HG03135 (cell line): ENCODE measurements around the gene MESD.

Source experiments
- ATAC-seq: cut with Tn5 transposase; IDR thresholded peaks from one replicate; pipeline ENCODE4 v1.9.1; 2021; ENCODE audit warnings: mild to moderate bottlenecking, moderate library complexity; ENCODE audit not compliant: unreplicated experiment

MESD gene

DNA sequence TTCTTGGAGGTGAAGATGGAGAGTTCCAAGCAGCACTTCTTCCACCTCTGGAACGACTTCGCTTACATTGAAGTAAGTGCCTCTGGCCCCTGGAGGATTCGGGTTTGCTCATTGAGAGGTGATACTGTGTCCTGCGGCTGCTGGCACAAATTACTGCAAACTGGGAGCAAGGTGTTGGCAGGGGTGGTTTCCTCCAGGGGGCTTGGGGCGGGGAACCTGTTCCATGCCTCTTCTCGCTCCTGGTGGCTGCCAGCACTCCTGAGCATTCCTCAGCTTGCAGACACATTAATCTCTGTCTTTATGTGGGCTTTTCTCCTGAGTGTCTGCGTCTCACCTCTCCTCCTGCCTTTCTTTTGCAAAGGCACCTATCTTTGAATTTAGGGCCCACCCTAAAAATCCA lies 47.4 kb downstream of the MESD start:
- no peak for ATAC-seq

DNA sequence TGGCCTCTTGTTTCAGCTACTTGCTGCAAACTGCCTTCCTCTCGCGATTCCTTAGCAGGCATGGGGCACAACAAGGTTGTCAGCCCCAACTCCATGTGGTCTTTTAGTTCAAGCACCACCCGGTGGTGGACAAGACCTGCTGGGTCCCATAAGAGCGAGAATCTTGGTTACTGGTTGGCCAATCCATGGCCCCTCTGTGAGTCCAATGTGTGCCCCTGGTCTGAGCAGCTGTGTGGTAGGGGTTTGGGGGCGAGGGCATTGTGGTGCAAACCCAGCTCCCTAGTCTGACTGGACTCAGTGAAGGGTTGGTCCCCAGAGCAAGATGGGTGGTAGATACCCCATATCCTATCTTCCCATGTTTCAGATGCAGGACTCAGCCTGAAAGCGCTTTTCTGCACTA lies 48.8 kb downstream of the MESD start:
- ATAC-seq = no peak

DNA sequence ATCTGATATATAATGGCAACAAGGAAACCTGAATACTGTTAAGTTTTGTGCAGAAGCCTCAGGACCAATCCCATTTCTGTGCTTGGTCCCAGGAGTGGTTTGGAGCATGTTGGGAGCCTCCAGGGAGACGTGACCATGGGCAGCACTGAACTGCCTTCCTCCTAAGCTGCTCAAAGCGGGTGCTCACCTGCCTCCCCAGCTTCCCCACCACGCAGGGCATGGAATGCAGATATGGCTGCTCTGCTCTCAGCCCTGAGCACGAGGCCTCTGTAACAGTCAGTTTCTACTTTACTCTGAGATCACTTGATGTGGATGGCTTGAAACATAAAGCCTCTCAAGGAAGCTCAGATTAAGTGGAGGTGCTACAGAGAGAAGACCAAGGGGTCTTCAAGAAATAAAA lies 49.3 kb downstream of the MESD start:
- no peak for ATAC-seq

DNA sequence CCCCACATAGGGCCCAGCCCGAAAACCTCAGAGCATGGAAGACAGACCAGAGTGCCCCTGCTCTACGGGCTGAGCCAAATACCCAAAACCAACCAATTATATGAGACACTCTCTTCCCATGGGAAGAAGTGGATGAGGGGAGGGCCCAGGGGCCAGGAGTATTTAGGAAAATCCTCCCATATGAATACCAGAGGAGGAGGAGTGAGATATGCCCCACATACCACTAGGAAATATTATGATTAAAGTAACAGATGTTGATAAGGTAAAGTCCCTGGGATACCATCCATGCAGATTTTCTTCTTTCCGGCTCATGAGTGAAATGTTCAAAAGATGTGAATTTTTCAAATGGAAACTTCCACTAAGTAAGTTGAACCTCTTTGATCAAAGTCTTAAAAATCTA lies 50.4 kb downstream of the MESD start:
- no peak for ATAC-seq

DNA sequence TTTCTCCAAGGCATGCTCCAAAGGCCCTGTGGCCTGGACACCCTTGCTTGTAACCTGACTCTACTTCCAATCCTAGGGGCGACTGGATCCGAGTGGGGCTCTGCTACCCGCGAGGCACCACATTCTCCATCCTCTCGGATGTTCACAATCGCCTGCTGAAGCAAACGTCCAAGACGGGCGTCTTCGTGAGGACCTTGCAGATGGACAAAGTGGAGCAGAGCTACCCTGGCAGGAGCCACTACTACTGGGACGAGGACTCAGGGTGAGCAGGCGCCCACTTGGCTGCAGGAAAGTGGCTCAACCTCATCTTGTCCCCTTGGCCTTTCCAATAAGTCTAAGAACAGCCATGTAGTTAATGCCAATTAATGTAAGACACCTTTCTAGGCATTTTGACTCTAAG lies 51.9 kb downstream of the MESD start:
- ATAC-seq = no peak

DNA sequence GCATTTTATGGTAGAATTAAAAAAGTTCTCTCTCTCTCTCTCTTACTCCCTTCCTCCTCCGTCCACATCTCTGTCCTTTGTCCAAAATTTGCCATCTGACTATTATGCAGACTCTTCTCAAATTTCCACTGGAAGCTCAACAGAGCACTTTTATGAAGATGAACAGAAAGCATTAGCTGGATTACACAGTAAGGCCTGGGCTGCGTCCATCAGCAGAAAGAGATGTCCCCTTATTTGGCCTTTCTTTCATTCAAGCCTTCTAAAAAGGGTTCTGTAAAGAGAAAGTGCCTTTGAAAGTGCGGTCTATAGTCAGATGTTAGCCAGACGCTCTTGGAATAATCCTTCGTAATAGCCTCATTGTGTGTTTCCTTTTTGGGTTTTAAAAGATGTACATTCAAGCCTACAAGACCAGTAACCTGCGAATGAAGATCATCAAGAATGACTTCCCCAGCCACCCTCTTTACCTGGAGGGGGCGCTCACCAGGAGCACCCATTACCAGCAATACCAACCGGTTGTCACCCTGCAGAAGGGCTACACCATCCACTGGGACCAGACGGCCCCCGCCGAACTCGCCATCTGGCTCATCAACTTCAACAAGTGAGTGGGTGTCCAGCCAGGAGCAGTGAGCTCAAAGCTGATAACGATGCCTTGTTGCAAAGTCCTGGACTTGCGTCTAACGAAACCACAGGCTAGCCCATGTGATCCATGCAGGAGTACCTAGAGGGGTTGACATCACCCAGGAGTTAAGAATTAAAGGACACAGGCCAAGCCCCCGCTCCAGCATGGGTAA lies 53.1 kb downstream of the MESD start:
- no peak for ATAC-seq

DNA sequence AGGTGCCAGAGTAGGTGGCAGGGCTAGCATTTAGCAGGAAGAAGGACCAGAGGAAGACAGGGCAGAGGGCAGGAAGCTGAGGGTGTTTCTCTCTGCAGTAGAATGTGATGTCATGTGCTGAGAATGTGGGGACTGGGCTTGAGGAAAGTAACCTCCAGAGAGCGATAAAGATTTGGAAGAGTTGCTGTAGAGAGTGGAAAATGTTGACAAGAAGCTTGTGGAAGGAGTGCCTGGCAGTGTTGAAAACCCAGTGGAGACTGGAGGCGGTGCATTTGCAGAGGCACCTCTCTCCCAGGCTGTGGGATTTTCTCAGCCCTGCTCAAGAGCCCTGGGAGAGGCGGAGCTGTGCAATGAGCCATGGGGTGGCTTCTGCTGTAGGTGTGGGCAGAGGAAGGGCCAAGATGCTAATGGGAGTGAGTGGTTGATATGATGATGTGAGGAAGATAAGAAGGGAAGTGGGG lies 54.8 kb downstream of the MESD start:
- no peak for ATAC-seq

DNA sequence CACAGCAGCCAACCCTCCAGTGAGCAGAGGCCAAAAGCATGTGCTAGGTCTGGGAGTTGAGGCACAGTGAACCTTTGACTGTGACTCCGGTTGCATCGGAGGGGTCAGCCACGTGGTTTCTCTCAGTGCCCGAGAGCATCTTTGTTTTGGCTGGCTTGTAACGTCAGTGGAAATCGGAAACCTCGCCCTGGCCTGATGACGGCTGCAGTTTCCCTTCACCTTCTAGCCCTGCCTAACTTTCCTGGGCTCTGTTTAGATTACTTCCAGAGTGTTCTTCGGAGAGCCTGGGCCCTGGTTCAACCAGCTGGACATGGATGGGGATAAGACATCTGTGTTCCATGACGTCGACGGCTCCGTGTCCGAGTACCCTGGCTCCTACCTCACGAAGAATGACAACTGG lies 56.6 kb downstream of the MESD start:
- no peak for ATAC-seq

DNA sequence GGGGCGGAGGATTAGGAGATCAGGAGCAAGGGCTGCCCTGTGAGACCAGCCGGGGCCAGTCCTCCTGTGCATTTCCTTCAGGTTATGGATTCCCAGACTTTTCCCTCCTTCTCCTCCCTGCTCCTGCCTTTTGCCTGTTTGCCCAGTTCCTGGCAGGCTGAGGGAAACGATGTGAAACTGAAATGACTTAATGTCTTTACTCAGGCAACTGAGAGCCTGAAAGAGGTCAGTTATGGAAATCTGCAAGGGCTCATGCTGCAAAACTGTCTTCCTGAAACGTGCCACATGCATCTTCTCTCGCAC lies 57.2 kb downstream of the MESD start:
- ATAC-seq = no peak

DNA sequence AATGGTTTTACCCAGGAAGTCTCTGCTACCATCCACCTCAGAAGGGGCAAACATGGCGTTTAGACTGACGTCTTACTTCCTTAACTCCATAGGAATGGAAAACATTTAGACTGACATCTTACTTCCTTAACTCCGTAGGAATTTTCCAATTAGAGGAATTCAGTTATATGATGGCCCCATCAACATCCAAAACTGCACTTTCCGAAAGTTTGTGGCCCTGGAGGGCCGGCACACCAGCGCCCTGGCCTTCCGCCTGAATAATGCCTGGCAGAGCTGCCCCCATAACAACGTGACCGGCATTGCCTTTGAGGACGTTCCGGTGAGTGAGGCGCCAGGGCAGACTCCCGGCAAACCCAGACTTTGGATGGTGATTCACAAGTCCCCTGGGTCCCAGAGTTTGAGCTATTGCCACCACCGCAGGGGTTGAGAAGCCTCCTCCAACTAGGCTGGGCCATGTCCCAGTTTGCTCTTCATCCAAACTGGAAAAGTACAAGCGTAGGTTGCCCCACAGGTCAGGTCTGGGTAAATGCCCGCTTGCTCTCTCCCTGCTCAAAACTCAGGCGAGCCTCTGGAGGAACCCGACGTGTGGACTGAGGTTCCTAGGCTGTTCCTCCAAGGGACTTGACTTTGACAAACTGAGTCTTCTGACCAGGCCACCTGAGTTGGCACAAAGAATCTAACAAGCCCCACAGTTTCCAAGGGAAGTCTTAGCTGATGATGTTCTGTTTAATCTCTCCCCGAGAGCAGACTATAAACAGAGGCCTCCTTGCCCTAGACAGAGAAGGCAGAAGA lies 57.7 kb downstream of the MESD start:
- ATAC-seq = no peak

DNA sequence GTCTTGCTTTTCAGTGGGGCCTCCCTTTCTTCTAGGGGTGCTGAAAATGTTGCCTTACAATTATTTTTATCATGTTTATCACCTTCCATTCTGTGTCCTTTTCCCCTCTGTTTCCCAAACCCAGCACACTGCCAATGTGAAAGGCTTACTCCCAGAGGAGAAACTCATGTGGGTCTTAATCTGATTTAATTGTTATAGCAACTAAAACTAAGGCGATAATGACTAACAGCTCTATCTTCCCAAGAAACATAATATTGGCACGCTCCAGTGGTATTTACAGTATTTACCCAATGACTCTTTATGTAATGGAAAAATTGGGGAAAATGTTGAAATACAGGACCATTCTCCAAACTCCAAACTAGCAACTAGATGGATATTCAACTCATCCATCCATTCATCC lies 58.4 kb downstream of the MESD start:
- ATAC-seq = no peak

DNA sequence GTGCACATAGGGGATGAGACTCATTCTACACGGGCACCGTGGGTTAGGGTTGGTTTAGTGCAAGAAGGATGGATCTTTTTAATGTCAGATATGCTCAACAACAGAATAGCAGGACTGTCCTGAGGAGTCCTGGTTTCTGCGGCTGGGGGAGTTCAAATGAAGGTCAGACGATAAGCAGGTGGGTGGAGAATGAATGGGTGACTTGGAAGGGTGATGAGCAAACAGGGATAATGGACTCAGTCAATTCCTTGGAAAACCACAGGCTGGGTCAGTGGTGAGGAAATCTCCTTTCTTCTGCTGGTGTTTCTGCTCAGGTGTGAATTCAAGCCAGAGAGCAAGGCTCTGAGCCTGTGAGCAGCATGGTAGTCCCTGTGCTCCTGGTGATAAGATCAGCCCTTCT lies 59.9 kb downstream of the MESD start:
- no peak for ATAC-seq

DNA sequence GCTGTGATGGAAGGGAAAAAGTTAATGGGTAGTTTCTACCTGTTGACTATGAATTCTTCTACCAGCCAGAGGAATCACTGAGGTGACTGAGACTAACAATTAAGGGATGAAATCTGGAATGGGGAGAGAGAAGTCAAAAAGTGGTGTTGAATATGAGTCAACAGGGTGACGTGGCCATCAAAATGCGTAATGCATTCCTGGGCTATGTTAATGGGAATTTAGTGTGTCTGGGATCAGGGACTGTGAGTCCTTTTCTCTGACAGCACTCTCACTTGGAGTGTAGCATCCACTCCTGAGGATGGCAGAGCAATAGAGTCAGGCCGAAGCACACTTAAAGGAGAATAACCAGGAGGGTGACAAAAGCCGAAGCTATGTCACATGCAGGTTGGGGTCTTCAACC lies 60.4 kb downstream of the MESD start:
- ATAC-seq = no peak

DNA sequence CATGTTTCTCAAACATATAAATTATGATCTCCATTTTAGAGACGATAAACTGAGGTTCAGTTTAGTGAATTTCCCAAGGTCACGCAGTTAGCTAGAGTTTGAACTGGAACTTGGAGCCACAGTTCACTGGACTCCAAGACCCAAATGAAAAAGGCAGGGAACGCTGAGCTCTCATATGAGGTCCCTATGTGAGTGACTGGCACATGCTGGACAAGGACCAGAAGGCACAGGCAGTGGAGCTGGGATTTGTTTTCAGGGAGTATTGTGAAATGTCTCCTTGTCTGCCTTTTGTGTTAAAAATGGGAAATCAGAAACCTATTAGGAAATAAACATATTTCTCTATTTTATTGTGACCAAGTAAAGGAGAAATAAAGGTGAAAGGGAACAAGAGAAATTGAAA lies 63.5 kb downstream of the MESD start:
- no peak for ATAC-seq

DNA sequence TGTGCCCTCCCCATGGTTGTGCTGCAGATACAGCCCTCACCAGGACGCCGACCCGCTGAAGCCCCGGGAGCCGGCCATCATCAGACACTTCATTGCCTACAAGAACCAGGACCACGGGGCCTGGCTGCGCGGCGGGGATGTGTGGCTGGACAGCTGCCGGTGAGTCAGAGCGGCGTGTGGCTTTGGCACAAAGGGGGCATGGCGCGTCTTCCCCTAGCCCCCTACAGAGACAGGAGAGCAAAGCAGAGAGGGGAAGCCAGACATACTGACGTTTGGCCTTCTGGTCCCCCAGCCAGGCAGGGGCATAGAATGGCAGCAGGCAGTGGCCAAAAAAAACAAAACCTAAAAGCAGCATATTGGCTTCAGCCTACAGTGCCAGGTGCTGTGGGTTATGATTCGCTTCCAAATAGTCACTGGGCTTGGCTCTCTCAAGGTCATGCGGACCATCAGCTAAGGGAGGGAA lies 64.0 kb downstream of the MESD start:
- no peak for ATAC-seq

DNA sequence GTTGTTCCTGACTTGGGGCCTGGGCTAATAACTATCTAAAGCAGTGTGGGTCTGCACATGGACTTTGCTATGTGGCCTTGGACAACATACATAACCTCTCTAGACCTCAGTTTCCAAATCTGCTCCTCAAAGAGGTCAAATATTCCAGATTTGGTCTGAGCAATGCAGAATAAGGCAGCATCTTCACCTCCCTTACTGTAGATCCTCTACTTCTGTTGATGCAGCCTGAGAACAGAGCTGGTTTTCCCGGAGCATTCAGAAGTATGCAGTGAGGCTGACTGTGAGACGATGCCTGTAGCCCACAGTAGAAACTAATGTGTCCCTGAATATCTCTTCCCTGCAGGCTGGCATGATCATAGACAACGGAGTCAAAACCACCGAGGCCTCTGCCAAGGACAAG lies 65.3 kb downstream of the MESD start:
- ATAC-seq = no peak

DNA sequence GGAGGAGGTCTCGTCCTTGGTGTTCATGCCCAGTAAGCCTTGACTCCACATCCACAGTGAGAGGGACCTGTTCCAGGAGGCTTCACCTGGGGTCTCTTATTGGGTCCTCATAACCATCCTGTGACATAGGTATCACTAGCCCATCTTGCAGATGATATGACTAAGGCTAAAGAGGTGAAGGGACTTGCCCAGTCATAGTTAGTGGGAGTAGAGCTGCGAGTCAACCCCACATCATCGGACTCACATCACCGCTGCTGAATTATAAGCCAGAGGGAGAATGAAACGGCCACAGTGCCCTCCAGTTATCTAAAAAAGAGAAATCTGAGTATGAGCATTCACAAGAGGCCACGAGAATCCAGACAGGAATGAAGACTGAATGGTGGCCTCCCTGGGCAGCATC lies 66.0 kb downstream of the MESD start:
- ATAC-seq = no peak

DNA sequence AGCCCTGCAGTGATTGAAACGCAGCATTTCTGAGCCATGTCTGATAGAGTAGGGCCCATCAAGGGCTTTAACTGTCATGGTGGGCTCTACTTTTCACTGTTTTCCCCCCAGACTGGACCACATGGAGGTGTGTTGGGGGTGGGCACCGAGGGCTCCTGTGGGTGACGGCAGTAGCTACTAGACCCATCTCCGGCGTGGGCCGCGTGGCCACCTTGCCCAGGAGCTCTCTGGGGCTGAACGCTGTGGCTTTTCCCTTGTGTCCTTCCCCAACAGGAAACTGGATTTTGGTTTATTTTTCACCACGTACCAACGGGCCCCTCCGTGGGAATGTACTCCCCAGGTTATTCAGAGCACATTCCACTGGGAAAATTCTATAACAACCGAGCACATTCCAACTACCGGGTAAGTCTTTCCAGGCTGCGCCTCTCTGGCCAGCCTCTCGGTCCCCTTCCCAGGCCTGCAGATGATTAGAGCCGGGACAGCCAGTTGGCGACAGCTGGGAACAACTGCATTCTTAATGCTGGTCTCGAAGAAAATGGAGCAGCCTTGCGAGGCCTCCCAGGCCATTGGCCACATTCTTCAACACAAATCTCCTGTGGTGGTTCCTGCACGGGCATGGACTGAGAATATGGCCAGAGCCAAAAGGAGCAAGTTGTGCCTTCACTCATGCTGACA lies 67.7 kb downstream of the MESD start:
- ATAC-seq = no peak

DNA sequence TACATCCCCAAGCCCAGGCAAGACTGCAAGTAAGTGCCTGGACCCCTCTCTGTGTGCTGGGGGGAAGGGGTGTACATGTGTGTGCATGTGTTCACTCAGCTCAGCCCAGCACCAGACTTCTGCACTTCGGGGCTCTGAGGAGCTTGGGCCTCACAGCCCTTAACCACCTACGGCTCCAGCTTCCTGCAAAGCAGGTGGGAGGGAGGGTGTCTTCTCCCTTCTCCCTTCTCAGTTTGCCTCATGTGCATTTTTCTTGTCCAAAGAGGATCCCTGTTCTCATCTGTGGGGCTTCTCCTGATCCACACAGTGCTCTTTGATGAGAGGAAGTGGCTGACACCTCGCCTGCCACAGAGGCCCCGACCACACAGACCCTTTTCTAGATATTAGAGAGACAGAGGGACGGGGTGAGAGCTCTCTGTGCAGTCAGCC lies 69.3 kb downstream of the MESD start:
- no peak for ATAC-seq

DNA sequence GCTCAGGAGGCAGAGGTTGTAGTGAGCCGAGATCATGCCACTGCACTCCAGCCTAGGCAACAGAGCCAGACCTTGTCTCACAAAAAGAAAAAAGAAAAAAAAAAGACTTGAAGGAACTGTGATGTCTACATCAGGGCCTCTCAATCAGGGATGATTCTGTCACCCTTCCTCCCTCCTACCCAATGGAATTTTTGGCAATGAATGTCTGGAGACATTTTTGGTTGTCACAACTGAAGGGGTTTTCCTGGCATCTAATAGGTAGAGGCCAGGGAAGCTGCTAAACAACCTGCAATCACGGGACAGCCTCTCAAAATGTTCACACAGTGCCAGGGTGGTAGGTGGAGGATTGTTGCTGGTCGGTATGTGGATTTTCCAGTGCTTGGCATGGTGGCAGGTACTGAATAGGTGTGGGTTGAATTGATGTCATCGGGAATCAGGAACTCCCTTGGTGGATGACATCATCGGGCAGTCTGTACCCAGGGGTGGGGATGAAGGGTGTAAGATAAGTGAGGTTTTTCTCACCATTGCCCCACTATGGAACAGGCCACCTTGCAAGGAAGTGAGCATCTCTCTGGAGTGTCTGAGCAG lies 71.3 kb downstream of the MESD start:
- ATAC-seq = no peak

DNA sequence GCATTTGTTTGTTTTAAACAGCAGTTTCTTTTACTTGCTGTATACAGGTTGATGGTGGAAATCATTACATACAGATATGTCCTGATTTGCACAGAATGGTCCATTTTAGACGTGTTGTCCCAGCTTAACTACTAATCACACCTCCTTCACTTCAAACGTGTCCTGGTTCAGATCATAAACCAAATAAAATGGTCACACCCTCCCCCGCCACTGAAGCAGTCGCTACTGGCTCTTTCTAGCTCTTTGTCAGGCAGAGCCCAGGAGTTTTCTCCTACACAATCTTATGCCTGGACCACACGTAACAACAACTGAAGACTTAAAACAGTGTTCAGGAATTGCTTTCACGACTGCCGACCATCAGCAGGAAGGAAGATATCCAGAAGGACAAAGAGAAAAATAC lies 73.6 kb downstream of the MESD start:
- ATAC-seq = no peak

DNA sequence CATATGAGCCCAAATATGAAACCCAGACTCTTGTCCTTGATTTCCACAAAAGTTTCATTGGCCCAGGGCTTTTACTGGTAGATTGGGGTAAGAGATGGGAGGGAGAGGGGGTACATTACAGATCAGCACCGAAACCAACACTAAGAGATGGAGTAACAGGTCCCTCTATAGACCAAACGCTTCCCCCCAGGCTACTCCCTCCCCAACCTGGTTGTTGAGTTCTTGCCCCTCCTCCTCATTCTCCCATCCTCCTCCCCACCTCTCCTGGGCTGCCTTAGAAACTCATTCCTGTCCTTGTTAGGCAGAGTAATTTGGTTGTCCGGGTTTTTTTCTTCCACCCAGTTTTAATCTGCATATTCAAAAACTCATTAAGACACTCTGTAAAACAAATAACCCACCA lies 74.1 kb downstream of the MESD start:
- no peak for ATAC-seq
